Smooth muscle cell (in vitro differentiated cells): ENCODE data around the gene ZCCHC14. TPM values are rescaled to one million over a fixed set of nuclear protein-coding genes. Genes with fewer than 3 reads are reported as not detected.
"Not testable (repeated sequence)": the region's sequence is repeated elsewhere in the genome, so short reads cannot be mapped to it uniquely, and the experiment has no call there.

Experiments used
- DNase-seq: peaks from one replicate; lab custom pipeline; 2025; ENCODE audit not compliant: unreplicated experiment; lab: John Stamatoyannopoulos, UW
- H2AFZ ChIP-seq: fragments of 200-600 bp; sonication (generic); 2 replicates; pipeline ENCODE4 v1.6.0; 2016; ENCODE audit warnings: antibody characterized with exemption, low read depth, mild to moderate bottlenecking
- H3F3A ChIP-seq: fragments of 200-600 bp; sonication (generic); 2 replicates; pipeline ENCODE4 v1.6.0; 2017; ENCODE audit warnings: antibody characterized with exemption, low read depth
- H3K27ac ChIP-seq: fragments of 200-600 bp; sonication (generic); 2 replicates; pipeline ENCODE4 v1.5.1; 2016; ENCODE audit warnings: low read depth, mild to moderate bottlenecking
- H3K27me3 ChIP-seq: fragments of 200-600 bp; sonication (generic); 2 replicates; pipeline ENCODE4 v1.6.1; 2016; ENCODE audit warnings: low read depth, mild to moderate bottlenecking
- H3K36me3 ChIP-seq: fragments of 200-600 bp; sonication (generic); 2 replicates; pipeline ENCODE4 v1.5.1; 2016; ENCODE audit warnings: low read depth
- H3K4me1 ChIP-seq: fragments of 200-600 bp; sonication (generic); 2 replicates; pipeline ENCODE4 v1.5.1; 2016; ENCODE audit warnings: low read depth
- H3K4me2 ChIP-seq: fragments of 200-600 bp; sonication (generic); 2 replicates; pipeline ENCODE4 v1.6.0; 2016; ENCODE audit warnings: mild to moderate bottlenecking
- H3K4me3 ChIP-seq: fragments of 200-600 bp; sonication (generic); 2 replicates; pipeline ENCODE4 v1.5.1; 2016; ENCODE audit warnings: mild to moderate bottlenecking
- H3K79me2 ChIP-seq: fragments of 200-600 bp; sonication (generic); 2 replicates; pipeline ENCODE4 v1.6.0; 2016; ENCODE audit warnings: low read depth, mild to moderate bottlenecking
- H3K9ac ChIP-seq: fragments of 200-600 bp; sonication (generic); 2 replicates; pipeline ENCODE4 v1.6.0; 2016; ENCODE audit warnings: low read depth
- H3K9me3 ChIP-seq: fragments of 200-600 bp; sonication (generic); replicated peaks from 2 replicates; pipeline ENCODE4 v1.5.1; 2016; ENCODE audit warnings: low read depth
- H4K20me1 ChIP-seq: fragments of 200-600 bp; sonication (generic); 2 replicates; pipeline ENCODE4 v1.6.0; 2016; ENCODE audit warnings: low read depth
- WGBS: methylation state at CpG from one replicate; pipeline ENCODE4 v1.1.7; 2016; ENCODE audit warnings: low lambda C conversion rate; 5-methylcytosine and 5-hydroxymethylcytosine counted together
- polyA plus RNA-seq: library from polyadenylated mRNA; unstranded; fragments of >200 nt; fragmentation: Nextera tagmentation; extraction: Ambion mirVana; gene quantifications from 2 replicates; pipeline ENCODE4 v1.2.1, GENCODE V29; 2016
- total RNA-seq: library from RNA; depleted of rRNA; stranded (reverse); fragments of >200 nt; gene quantifications from 2 replicates; pipeline ENCODE4 v1.2.3, GENCODE V29; 2014
- TF ChIP-seq, protein P1 (sequence below): fragments of 200-600 bp; sonication (generic); IDR thresholded peaks from 2 replicates; pipeline ENCODE4 v1.5.1; 2017; ENCODE audit warnings: borderline replicate concordance, mild to moderate bottlenecking, antibody characterized with exemption; ENCODE audit not compliant: insufficient read depth, poor library complexity, severe bottlenecking

ZCCHC14 gene
- total and polyA plus RNA-seq, 2 experiments from 2014 or later: 4.6 to 8.5 TPM

DNA sequence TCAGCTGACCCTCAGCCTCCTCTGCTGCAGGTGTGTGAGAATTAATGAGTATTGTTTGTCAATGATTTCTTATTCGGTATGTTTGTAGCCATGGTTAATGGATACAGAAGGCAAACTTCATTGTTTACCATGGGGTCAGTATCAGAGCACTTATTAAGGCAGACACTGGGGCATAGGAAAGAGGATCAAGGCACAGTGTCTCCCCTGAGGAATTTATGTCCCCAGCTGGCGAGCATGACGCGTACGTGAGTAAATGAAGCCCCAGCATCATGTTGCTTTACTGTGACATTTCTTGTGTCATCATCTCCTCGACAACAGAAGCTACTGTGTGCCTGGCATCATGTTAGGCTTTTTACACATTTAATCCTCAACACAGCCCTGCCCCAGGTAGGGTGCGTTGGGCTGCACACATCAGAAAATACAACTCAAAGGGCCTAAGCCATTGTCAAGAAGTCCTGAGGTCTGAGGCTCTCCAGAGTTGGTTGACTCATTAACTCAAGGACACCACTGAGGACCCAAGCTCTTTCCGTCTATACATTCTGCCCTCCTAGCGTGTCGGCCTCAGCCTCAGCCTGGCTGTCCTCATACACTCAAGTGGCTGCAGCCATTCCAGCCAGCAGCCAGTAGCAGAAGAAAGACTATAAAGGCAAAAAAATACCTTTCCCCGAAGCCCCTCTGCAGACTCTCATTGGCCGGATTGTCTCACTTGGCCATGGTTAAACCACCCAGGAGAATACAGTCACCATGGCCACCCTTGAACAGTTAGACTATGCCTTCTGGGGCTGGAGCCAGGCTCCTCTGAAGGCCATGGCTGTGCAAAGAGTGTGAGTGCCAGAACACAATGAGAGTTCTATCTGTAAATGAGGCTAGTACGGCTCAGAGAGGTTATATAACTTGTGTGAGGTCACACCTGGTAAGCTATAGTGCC is 13.9 kb upstream of the ZCCHC14 start:
- no peak overlapping the region for H3K9ac ChIP-seq
- no peak for DNase-seq
- H2AFZ ChIP-seq: no peak overlapping the region
- no peaks in the 10 kb centered on the region for H3K36me3 ChIP-seq
- H3K4me2 ChIP-seq: no peak overlapping the region
- H3K27me3 ChIP-seq: no peaks in the 10 kb centered on the region
- H3K4me3 ChIP-seq: no peak overlapping the region
- H3K4me1 ChIP-seq: no peaks in the 10 kb centered on the region
- TF ChIP-seq, protein P1, sequence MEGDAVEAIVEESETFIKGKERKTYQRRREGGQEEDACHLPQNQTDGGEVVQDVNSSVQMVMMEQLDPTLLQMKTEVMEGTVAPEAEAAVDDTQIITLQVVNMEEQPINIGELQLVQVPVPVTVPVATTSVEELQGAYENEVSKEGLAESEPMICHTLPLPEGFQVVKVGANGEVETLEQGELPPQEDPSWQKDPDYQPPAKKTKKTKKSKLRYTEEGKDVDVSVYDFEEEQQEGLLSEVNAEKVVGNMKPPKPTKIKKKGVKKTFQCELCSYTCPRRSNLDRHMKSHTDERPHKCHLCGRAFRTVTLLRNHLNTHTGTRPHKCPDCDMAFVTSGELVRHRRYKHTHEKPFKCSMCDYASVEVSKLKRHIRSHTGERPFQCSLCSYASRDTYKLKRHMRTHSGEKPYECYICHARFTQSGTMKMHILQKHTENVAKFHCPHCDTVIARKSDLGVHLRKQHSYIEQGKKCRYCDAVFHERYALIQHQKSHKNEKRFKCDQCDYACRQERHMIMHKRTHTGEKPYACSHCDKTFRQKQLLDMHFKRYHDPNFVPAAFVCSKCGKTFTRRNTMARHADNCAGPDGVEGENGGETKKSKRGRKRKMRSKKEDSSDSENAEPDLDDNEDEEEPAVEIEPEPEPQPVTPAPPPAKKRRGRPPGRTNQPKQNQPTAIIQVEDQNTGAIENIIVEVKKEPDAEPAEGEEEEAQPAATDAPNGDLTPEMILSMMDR: no peak
- no peaks in the 10 kb centered on the region for H4K20me1 ChIP-seq
- no peaks in the 10 kb centered on the region for H3K79me2 ChIP-seq
- 93% methylated on average over 13 of the region's 13 CpGs for WGBS
- no peaks in the 10 kb centered on the region for H3F3A ChIP-seq
- H3K9me3 ChIP-seq: no peaks in the 10 kb centered on the region
- H3K27ac ChIP-seq: no peak overlapping the region

- Histone ChIP-seq H4K20me1 (no peaks in the 10 kb centered on the region), H3K79me2 (no peaks in the 10 kb centered on the region), H3K36me3 (no peaks in the 10 kb centered on the region), H2AFZ (no peak overlapping the region), H3K4me3 (no peak overlapping the region), H3K27me3 (no peaks in the 10 kb centered on the region), H3K4me2 (no peak overlapping the region), H3F3A (no peaks in the 10 kb centered on the region), H3K4me1 (no peaks in the 10 kb centered on the region), H3K27ac (no peak overlapping the region), H3K9me3 (no peaks in the 10 kb centered on the region), H3K9ac (no peak overlapping the region)
- TF ChIP-seq, protein P1: no peak
- no peak for DNase-seq
- WGBS: 98% methylated on average over 2 of the region's 2 CpGs
Measured at GRCh38 chr16:87505834-87506233, 13.0 kb upstream of the ZCCHC14 start.

- H3K79me2 ChIP-seq, DNase-seq, H2AFZ ChIP-seq, H3K4me2 ChIP-seq, H3K36me3 ChIP-seq, H3K9ac ChIP-seq, H3K4me1 ChIP-seq, H3K27me3 ChIP-seq, H3K9me3 ChIP-seq, H3K27ac ChIP-seq, H3K4me3 ChIP-seq, H3F3A ChIP-seq, H4K20me1 ChIP-seq: not testable (repeated sequence)
- 93% methylated on average over 18 of the region's 18 CpGs for WGBS
Measured at GRCh38 chr16:87503232-87503937, 10.6 kb upstream of the ZCCHC14 start.

DNA sequence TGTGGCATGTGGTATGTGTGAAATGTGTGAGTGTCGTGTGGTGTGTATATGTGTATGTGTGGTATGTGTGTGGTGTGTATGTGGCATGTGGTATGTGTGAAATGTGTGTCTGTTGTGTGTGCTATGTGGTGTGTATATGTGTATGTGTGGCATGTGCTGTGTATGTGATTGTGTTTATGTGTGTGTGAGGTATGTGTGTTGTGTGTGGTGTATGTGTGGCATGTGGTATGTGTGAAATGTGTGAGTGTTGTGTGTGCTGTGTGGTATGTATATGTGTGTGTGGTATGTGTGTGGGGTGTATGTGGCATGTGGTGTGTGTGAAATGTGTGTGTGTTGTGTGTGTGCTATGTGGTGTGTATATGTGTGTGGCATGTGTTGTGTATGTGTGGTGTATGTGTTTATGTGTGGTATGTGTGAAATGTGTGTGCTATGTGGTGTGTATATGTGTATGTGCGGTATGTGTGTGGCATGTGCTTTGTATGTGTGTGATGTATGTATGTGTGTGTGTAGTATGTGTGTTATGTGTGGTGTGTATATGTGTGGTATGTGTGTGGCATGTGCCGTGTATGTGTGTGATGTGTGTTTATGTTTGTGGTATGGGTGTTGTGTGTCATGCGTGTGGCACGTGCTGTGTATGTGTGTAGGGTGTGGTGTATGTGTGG is 9.6 kb upstream of the ZCCHC14 start:
- TF ChIP-seq, protein P1: no peak
- no peaks in the 10 kb centered on the region for H3K36me3 ChIP-seq
- no peak overlapping the region for H3K27ac ChIP-seq
- no peak overlapping the region for H3K4me3 ChIP-seq
- no peaks in the 10 kb centered on the region for H3K4me1 ChIP-seq
- peaks cover 8% of the 10 kb centered on the region for H3F3A ChIP-seq
- no peaks in the 10 kb centered on the region for H3K79me2 ChIP-seq
- no peak overlapping the region for H3K4me2 ChIP-seq
- no peak for DNase-seq
- no peak overlapping the region for H2AFZ ChIP-seq
- no peaks in the 10 kb centered on the region for H4K20me1 ChIP-seq
- no peak overlapping the region for H3K9ac ChIP-seq
- H3K27me3 ChIP-seq: no peaks in the 10 kb centered on the region
- WGBS: 90% methylated on average over 5 of the region's 5 CpGs
- H3K9me3 ChIP-seq: no peaks in the 10 kb centered on the region
